Cardiac septum (tissue), 1 donor: ENCODE results near the gene DYNC1LI2. TPM values are rescaled to one million over a fixed set of nuclear protein-coding genes. Genes with fewer than 3 reads are reported as not detected.

Source experiments
- DNase-seq: peaks from one replicate; pipeline ENCODE4 v3.0.0-alpha.2; 2020; ENCODE audit warnings: low spot score
- intact Hi-C: fragments of 100-400 bp; cut with DNase I; formaldehyde crosslinking; loops from one replicate; pipeline ENCODE4 v1.14.0; 2022
- total RNA-seq: library from RNA; stranded (reverse); fragmentation: NEBNext Ultra II Directional; extraction: Animal tissue kit (Norgen Biotek cat#: 25700); gene quantifications from one replicate; pipeline ENCODE4 v1.2.1, GENCODE V29; 2021
- donor health status: DM: no; HTN: no; CAD: no.

Gene DYNC1LI2
- total RNA-seq, 1 donor from 2014 or later, result 123 TPM

GRCh38 chr16:66677836-66678235 is 73.6 kb downstream of the DYNC1LI2 start:
- intact Hi-C loops, result no loop called here
- no peak for DNase-seq

- intact Hi-C loops, result no loop called here
- DNase-seq, result no peak
Measured at GRCh38 chr16:66677179-66677578, 74.2 kb downstream of the DYNC1LI2 start.

GRCh38 chr16:66676599-66676998 is 74.8 kb downstream of the DYNC1LI2 start:
- intact Hi-C loops, result no loop called here
- DNase-seq, result no peak

GRCh38 chr16:66673691-66674090 is 77.7 kb downstream of the DYNC1LI2 start:
- no peak for DNase-seq
- intact Hi-C loops, result no loop called here

Other genes starting within 250 kb of the DYNC1LI2 start
- 23.4 TPM for gene TK2, start 201.5 kb downstream of the DYNC1LI2 start, total RNA-seq
- 10.5 TPM for gene CKLF, start 199.0 kb downstream of the DYNC1LI2 start, total RNA-seq
- gene CMTM1, start 185.2 kb downstream of the DYNC1LI2 start, total RNA-seq, result 1.3 TPM
- gene CMTM2, start 172.1 kb downstream of the DYNC1LI2 start, total RNA-seq, result 1.3 TPM
- gene CMTM3, start 146.9 kb downstream of the DYNC1LI2 start, total RNA-seq, result 10.4 TPM
- gene CMTM4, start 54.9 kb downstream of the DYNC1LI2 start, total RNA-seq, result 10.4 TPM
- gene TERB1, start 50.0 kb upstream of the DYNC1LI2 start, total RNA-seq, result not detected
- gene NAE1, start 79.4 kb upstream of the DYNC1LI2 start, total RNA-seq, result 31.1 TPM
- gene CA7, start 92.8 kb upstream of the DYNC1LI2 start, total RNA-seq, result not detected
- gene PDP2, start 128.9 kb upstream of the DYNC1LI2 start, total RNA-seq, result 2.7 TPM
- gene CDH16, start 167.3 kb upstream of the DYNC1LI2 start, total RNA-seq, result 0.35 TPM
- gene RRAD, start 173.9 kb upstream of the DYNC1LI2 start, total RNA-seq, result 245 TPM
- gene CIAO2B, start 182.8 kb upstream of the DYNC1LI2 start, total RNA-seq, result 118 TPM
- gene CES2, start 183.9 kb upstream of the DYNC1LI2 start, total RNA-seq, result 64.0 TPM
- gene CES3, start 209.7 kb upstream of the DYNC1LI2 start, total RNA-seq, result 0.62 TPM
- gene CES4A, start 237.0 kb upstream of the DYNC1LI2 start, total RNA-seq, result 11.9 TPM